IMR-90 (cell line): ENCODE data around the gene PPM1G. TPM values are rescaled to one million over a fixed set of nuclear protein-coding genes. Genes with fewer than 3 reads are reported as not detected.

ENCODE experiments used
- ATAC-seq: fragments of 200-7000 bp; cut with Tn5 transposase; 2 replicates; pipeline ENCODE4 v1.9.1; 2020; ENCODE audit warnings: low read depth, mild to moderate bottlenecking, moderate library complexity
- BruUV-seq: library from RNA; stranded (reverse); fragments of 400-500 nt; replicated peaks from 2 replicates; lab custom pipeline; 2021; lab: Mats Ljungman, UMichigan
- CTCF ChIA-PET: fragments of 300-600 bp; formaldehyde crosslinking; extraction: SDS; loops from one replicate; lab custom pipeline; 2021; ENCODE audit warnings: antibody characterized with exemption; lab: Yijun Ruan, JAX
- POLR2A ChIA-PET: fragments of 300-600 bp; sonication (Branson Sonifier 250); formaldehyde crosslinking; loops from one replicate; lab custom pipeline; 2022; ENCODE audit warnings: antibody characterized with exemption; ENCODE audit not compliant: unreplicated experiment; lab: Charles Lee
- DNase-seq: peaks from one replicate; pipeline ENCODE4 v3.0.0; 2013
- H2AFZ ChIP-seq: replicated peaks from 2 replicates; pipeline ENCODE3; 2013; ENCODE audit warnings: low read length, mild to moderate bottlenecking; ENCODE audit not compliant: poor library complexity
- H2AK5ac ChIP-seq: 2 replicates; pipeline ENCODE4 v1.6.1; 2013; ENCODE audit warnings: low read depth, low read length, inconsistent platforms
- H2AK9ac ChIP-seq: replicated peaks from 2 replicates; pipeline ENCODE3; 2013; ENCODE audit warnings: mild to moderate bottlenecking, low read depth, low read length, moderate library complexity; ENCODE audit not compliant: poor library complexity
- H2BK120ac ChIP-seq: 2 replicates; pipeline ENCODE4 v1.6.1; 2013; ENCODE audit warnings: low read depth, low read length, inconsistent platforms
- H2BK15ac ChIP-seq: 3 replicates; pipeline ENCODE4 v1.6.1; 2013; ENCODE audit warnings: low read depth, low read length, inconsistent platforms
- H2BK20ac ChIP-seq: 2 replicates; pipeline ENCODE4 v1.6.1; 2013; ENCODE audit warnings: low read depth, mild to moderate bottlenecking, inconsistent platforms, low read length, moderate library complexity
- H2BK5ac ChIP-seq: 2 replicates; pipeline ENCODE4 v1.6.1; 2013; ENCODE audit warnings: mild to moderate bottlenecking, low read depth, low read length, inconsistent platforms; ENCODE audit not compliant: poor library complexity, severe bottlenecking
- H3K14ac ChIP-seq: replicated peaks from 2 replicates; pipeline ENCODE4 v1.6.1; 2013; ENCODE audit warnings: low read depth, low read length, inconsistent platforms
- H3K18ac ChIP-seq: 2 replicates; pipeline ENCODE4 v1.6.1; 2013; ENCODE audit warnings: low read depth, low read length, control low read depth
- H3K23ac ChIP-seq: 2 replicates; pipeline ENCODE4 v1.6.1; 2013; ENCODE audit warnings: low read depth, low read length, inconsistent platforms
- H3K27ac ChIP-seq: 2 replicates; pipeline ENCODE4 v1.5.1; 2013; ENCODE audit warnings: mild to moderate bottlenecking, control low read depth, low read length; ENCODE audit not compliant: insufficient read depth
- H3K27me3 ChIP-seq: 2 replicates; pipeline ENCODE4 v1.6.1; 2013; ENCODE audit warnings: low read length; ENCODE audit not compliant: control insufficient read depth, insufficient read depth
- H3K36me3 ChIP-seq: 2 replicates; pipeline ENCODE4 v1.6.1; 2013; ENCODE audit warnings: low read length, mixed read lengths; ENCODE audit not compliant: control insufficient read depth, insufficient read depth
- H3K4ac ChIP-seq: 2 replicates; pipeline ENCODE4 v1.6.1; 2013; ENCODE audit warnings: low read depth, low read length, inconsistent platforms
- H3K4me1 ChIP-seq: 2 replicates; pipeline ENCODE4 v1.6.1; 2013; ENCODE audit warnings: low read length, mixed read lengths; ENCODE audit not compliant: control insufficient read depth, insufficient read depth
- H3K4me2 ChIP-seq: 2 replicates; pipeline ENCODE4 v1.6.1; 2013; ENCODE audit warnings: low read depth, mild to moderate bottlenecking, control low read depth, low read length, moderate library complexity
- H3K4me3 ChIP-seq: 2 replicates; pipeline ENCODE4 v1.5.1; 2013; ENCODE audit warnings: low read depth, mild to moderate bottlenecking, control low read depth, low read length, moderate library complexity; ENCODE audit not compliant: insufficient read depth
- H3K56ac ChIP-seq: 2 replicates; pipeline ENCODE4 v1.6.1; 2013; ENCODE audit warnings: low read length, inconsistent platforms; ENCODE audit not compliant: insufficient read depth; ENCODE audit errors: extremely low read depth
- H3K79me1 ChIP-seq, 2 experiments: 2 replicates each; pipeline ENCODE4 v1.6.1; 2013; ENCODE audit warnings: low read length in 2 of 2, inconsistent platforms in 1 of 2, low read depth in 1 of 2
- H3K9ac ChIP-seq: 2 replicates; pipeline ENCODE4 v1.6.1; 2013; ENCODE audit warnings: low read depth, low read length, control low read depth
- H3K9me1 ChIP-seq: 2 replicates; pipeline ENCODE4 v1.6.1; 2013; ENCODE audit warnings: low read length, inconsistent platforms; ENCODE audit not compliant: insufficient read depth
- H3K9me3 ChIP-seq: 2 replicates; pipeline ENCODE4 v1.6.1; 2013; ENCODE audit warnings: low read length; ENCODE audit not compliant: control insufficient read depth, insufficient read depth
- H4K20me1 ChIP-seq: 2 replicates; pipeline ENCODE4 v1.6.1; 2013; ENCODE audit warnings: low read length, inconsistent platforms; ENCODE audit not compliant: insufficient read depth
- H4K5ac ChIP-seq: 2 replicates; pipeline ENCODE4 v1.6.1; 2013; ENCODE audit warnings: mild to moderate bottlenecking, low read depth, low read length, control low read depth
- H4K8ac ChIP-seq, 2 experiments: 2 replicates each; pipeline ENCODE4 v1.6.1; 2013; ENCODE audit warnings: low read depth in 2 of 2, low read length in 2 of 2, control low read depth in 1 of 2, inconsistent platforms in 1 of 2
- H4K91ac ChIP-seq: 2 replicates; pipeline ENCODE4 v1.6.1; 2013; ENCODE audit warnings: low read depth, low read length, inconsistent platforms; ENCODE audit not compliant: insufficient read depth
- BHLHE40 ChIP-seq: fragments of 150-350 bp; IDR thresholded peaks from 2 replicates; pipeline ENCODE4 v1.6.1; 2016; ENCODE audit warnings: mild to moderate bottlenecking, low read depth, low read length
- CEBPB ChIP-seq: IDR thresholded peaks from 2 replicates; pipeline ENCODE4 v1.6.1; 2012; ENCODE audit warnings: low read depth, low read length, improper control_type of control experiment
- CHD1 ChIP-seq: IDR thresholded peaks from 2 replicates; pipeline ENCODE4 v1.6.1; 2012; ENCODE audit warnings: low read depth, low read length, improper control_type of control experiment
- FOS ChIP-seq: fragments of 150-350 bp; IDR thresholded peaks from 2 replicates; pipeline ENCODE4 v1.6.1; 2016; ENCODE audit warnings: low read depth, low read length
- MAFK ChIP-seq: IDR thresholded peaks from 2 replicates; pipeline ENCODE4 v1.6.1; 2012; ENCODE audit warnings: low read depth, low read length, improper control_type of control experiment
- MAZ ChIP-seq: IDR thresholded peaks from 2 replicates; pipeline ENCODE4 v1.6.1; 2012; ENCODE audit warnings: low read depth, mild to moderate bottlenecking, low read length, improper control_type of control experiment, moderate library complexity, borderline replicate concordance
- MXI1 ChIP-seq: IDR thresholded peaks from 2 replicates; pipeline ENCODE4 v1.6.1; 2012; ENCODE audit warnings: low read depth, mild to moderate bottlenecking, low read length, moderate library complexity, borderline replicate concordance
- NFE2L2 ChIP-seq: fragments of 150-350 bp; IDR thresholded peaks from 2 replicates; pipeline ENCODE4 v1.6.1; 2016; ENCODE audit warnings: low read depth, mild to moderate bottlenecking, low read length
- POLR2A ChIP-seq: IDR thresholded peaks from 2 replicates; pipeline ENCODE4 v1.6.1; 2012; ENCODE audit warnings: mild to moderate bottlenecking, low read depth, low read length
- RAD21 ChIP-seq: IDR thresholded peaks from 2 replicates; pipeline ENCODE4 v1.6.1; 2012; ENCODE audit warnings: low read length, improper control_type of control experiment
- RCOR1 ChIP-seq: IDR thresholded peaks from 2 replicates; pipeline ENCODE4 v1.6.1; 2012; ENCODE audit warnings: mild to moderate bottlenecking, low read length, improper control_type of control experiment; ENCODE audit not compliant: insufficient replicate concordance
- RFX5 ChIP-seq: IDR thresholded peaks from 2 replicates; pipeline ENCODE4 v1.8.0; 2012; ENCODE audit warnings: low read depth, mild to moderate bottlenecking, low read length, moderate library complexity
- SMC3 ChIP-seq: fragments of 150-350 bp; IDR thresholded peaks from 2 replicates; pipeline ENCODE4 v1.6.1; 2016; ENCODE audit warnings: low read depth, mild to moderate bottlenecking, antibody characterized with exemption, low read length, moderate library complexity
- WGBS, 2 experiments: methylation state at CpG; one replicate each; pipeline versions ENCODE4 v1.1.5 to v1.1.7; 2013; ENCODE audit warnings: missing lambda C conversion rate in 2 of 2; ENCODE audit not compliant: insufficient read length in 1 of 2; ENCODE audit errors: extremely low coverage in 2 of 2; 5-methylcytosine and 5-hydroxymethylcytosine counted together
- dilution Hi-C: fragments of 300-500 bp; cut with HindIII; formaldehyde crosslinking; loops from one replicate; pipeline ENCODE4 v1.14.3; 2018; ENCODE audit warnings: low sequenced_read_pairs; ENCODE audit not compliant: unreplicated experiment
- in situ Hi-C: fragments of 300-500 bp; cut with MboI; formaldehyde crosslinking; loops from 3 replicates; pipeline ENCODE4 v1.14.3; 2019; ENCODE audit warnings: low sequenced_read_pairs, inconsistent platforms, mixed read lengths
- intact Hi-C: fragments of 100-400 bp; cut with micrococcal nuclease; formaldehyde crosslinking; loops from 2 replicates; pipeline ENCODE4 v1.10.0; 2022
- polyA plus RNA-seq, 3 experiments: library from polyadenylated mRNA; depleted of rRNA; stranded (reverse); fragments of >200 nt; gene quantifications; 2 replicates each; pipeline ENCODE4 v1.2.3, GENCODE V29; 2012; ENCODE audit warnings: low replicate concordance in 1 of 3
- total RNA-seq: library from RNA; depleted of rRNA; stranded (reverse); fragments of >200 nt; gene quantifications from 2 replicates; pipeline ENCODE4 v1.2.3, GENCODE V29; 2012
- TF ChIP-seq, protein P1 (sequence below): conservative IDR thresholded peaks from 2 replicates; pipeline ENCODE4 v1.5.1; 2012; ENCODE audit warnings: mild to moderate bottlenecking, low read depth, low read length, improper control_type of control experiment
- TF ChIP-seq, protein P2 (sequence below): fragments of 150-350 bp; IDR thresholded peaks from 2 replicates; pipeline ENCODE4 v1.6.1; 2016; ENCODE audit warnings: low read depth, mild to moderate bottlenecking, low read length, moderate library complexity, borderline replicate concordance
- TF ChIP-seq, protein P3 (sequence below): fragments of 150-350 bp; IDR thresholded peaks from 2 replicates; pipeline ENCODE4 v1.6.1; 2017; ENCODE audit warnings: mild to moderate bottlenecking, antibody characterized with exemption, low read length, low read depth

The PPM1G gene
- total and polyA plus RNA-seq, 2 of the 4 experiments (the other 2 are of a cell fraction), result 57.6 to 95.9 TPM

DNA sequence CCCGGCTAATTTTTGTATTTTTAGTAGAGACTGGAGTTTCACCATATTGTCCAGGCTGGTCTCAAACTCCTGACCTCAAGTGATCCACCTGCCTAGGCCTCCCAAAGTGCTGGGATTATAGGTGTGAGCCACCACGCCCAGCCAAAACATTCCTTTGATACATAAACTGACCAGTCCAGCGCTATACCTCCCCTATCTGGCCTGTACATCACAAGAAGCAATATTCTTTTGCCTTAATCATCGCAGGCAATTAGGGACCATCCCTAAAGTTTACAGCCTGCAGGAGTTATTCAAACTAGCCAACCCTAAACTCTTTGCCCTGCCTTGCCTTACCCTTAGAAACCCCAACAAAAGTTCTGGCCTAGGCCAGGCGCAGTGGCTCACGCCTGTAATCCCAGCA, 6.8 kb upstream of the PPM1G start:
- Histone ChIP-seq H3K27me3 (no peaks in the 10 kb centered on the region), H3K56ac (no peak overlapping the region), H4K20me1 (no peaks in the 10 kb centered on the region), H3K9me3 (no peaks in the 10 kb centered on the region), H2BK120ac (no peak overlapping the region), H3K79me1 (no peaks in the 10 kb centered on the region), H2BK20ac (no peak overlapping the region), H2BK15ac (no peak overlapping the region), H3K9me1 (no peaks in the 10 kb centered on the region), H2AK5ac (no peak overlapping the region), H3K23ac (no peak overlapping the region), H3K9ac (no peak overlapping the region), H3K18ac (no peak overlapping the region), H4K5ac (no peak overlapping the region), H2BK5ac (no peak overlapping the region), H3K36me3 (no peaks in the 10 kb centered on the region), H2AFZ (no peak overlapping the region), H3K27ac (no peak overlapping the region), H3K4me3 (no peak overlapping the region), H3K4ac (no peak overlapping the region), H4K91ac (no peak overlapping the region), H2AK9ac (no peak overlapping the region), H3K4me2 (no peak overlapping the region), H3K14ac (no peak overlapping the region), H3K4me1 (no peaks in the 10 kb centered on the region), H4K8ac (no peak overlapping the region)
- in situ Hi-C loops, result no loop called here
- ChIA-PET POLR2A (no interaction called here), CTCF (no interaction called here)
- intact Hi-C loops, result no loop called here
- ATAC-seq, result no peak
- WGBS, 2 experiments, result 90% methylated on average over 4 of the region's 6 CpGs; no CpG with 5 or more reads in 1 of the 2 experiments
- no TSS peak for BruUV-seq
- TF ChIP-seq FOS (no peak), MAFK (no peak), RCOR1 (no peak), MXI1 (no peak), CEBPB (no peak), NFE2L2 (no peak), CHD1 (no peak), BHLHE40 (no peak), RAD21 (no peak), RFX5 (no peak), POLR2A (no peak), MAZ (no peak), SMC3 (no peak)
- TF ChIP-seq, protein P1, sequence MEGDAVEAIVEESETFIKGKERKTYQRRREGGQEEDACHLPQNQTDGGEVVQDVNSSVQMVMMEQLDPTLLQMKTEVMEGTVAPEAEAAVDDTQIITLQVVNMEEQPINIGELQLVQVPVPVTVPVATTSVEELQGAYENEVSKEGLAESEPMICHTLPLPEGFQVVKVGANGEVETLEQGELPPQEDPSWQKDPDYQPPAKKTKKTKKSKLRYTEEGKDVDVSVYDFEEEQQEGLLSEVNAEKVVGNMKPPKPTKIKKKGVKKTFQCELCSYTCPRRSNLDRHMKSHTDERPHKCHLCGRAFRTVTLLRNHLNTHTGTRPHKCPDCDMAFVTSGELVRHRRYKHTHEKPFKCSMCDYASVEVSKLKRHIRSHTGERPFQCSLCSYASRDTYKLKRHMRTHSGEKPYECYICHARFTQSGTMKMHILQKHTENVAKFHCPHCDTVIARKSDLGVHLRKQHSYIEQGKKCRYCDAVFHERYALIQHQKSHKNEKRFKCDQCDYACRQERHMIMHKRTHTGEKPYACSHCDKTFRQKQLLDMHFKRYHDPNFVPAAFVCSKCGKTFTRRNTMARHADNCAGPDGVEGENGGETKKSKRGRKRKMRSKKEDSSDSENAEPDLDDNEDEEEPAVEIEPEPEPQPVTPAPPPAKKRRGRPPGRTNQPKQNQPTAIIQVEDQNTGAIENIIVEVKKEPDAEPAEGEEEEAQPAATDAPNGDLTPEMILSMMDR, result no peak
- TF ChIP-seq, protein P2, sequence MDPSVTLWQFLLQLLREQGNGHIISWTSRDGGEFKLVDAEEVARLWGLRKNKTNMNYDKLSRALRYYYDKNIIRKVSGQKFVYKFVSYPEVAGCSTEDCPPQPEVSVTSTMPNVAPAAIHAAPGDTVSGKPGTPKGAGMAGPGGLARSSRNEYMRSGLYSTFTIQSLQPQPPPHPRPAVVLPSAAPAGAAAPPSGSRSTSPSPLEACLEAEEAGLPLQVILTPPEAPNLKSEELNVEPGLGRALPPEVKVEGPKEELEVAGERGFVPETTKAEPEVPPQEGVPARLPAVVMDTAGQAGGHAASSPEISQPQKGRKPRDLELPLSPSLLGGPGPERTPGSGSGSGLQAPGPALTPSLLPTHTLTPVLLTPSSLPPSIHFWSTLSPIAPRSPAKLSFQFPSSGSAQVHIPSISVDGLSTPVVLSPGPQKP, result no peak
- TF ChIP-seq, protein P3, sequence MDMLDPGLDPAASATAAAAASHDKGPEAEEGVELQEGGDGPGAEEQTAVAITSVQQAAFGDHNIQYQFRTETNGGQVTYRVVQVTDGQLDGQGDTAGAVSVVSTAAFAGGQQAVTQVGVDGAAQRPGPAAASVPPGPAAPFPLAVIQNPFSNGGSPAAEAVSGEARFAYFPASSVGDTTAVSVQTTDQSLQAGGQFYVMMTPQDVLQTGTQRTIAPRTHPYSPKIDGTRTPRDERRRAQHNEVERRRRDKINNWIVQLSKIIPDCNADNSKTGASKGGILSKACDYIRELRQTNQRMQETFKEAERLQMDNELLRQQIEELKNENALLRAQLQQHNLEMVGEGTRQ, result no peak
- no peak for DNase-seq
- dilution Hi-C loops, result no loop called here
